Sigmoid colon (tissue), 4 donors: ENCODE results near the gene FGB.

Experiments used
- CTCF ChIP-seq, 4 experiments: fragments of 450-650 bp in 3 of 4; fragments of 200-600 bp in 1 of 4; IDR thresholded peaks; one replicate each; pipeline ENCODE4 v1.5.1; 2016 to 2019; ENCODE audit warnings: antibody characterized with exemption in 4 of 4, mild to moderate bottlenecking in 3 of 4, moderate library complexity in 2 of 4
- EP300 ChIP-seq, 4 donors: sonication (generic); formaldehyde crosslinking; IDR thresholded peaks; one replicate each; pipeline ENCODE4 v1.6.1; 2017; ENCODE audit warnings: antibody characterized with exemption in 4 of 4
- POLR2A ChIP-seq, 2 donors: fragments of 450-650 bp; IDR thresholded peaks; one replicate each; pipeline ENCODE4 v1.6.1; 2016; ENCODE audit warnings: antibody characterized with exemption in 2 of 2, mild to moderate bottlenecking in 2 of 2, moderate library complexity in 2 of 2
- POLR2AphosphoS5 ChIP-seq, 4 donors: sonication (generic); formaldehyde crosslinking; IDR thresholded peaks; one replicate each; pipeline ENCODE4 v1.6.1; 2017; ENCODE audit warnings: antibody characterized with exemption in 4 of 4

- TF ChIP-seq POLR2A (IDR thresholded peaks at IDR 0.05), result no peak
- TF ChIP-seq POLR2AphosphoS5 (IDR thresholded peaks at IDR 0.05), result no peak
- TF ChIP-seq CTCF (IDR thresholded peaks at IDR 0.05), result no peak
- TF ChIP-seq EP300 (IDR thresholded peaks at IDR 0.05), result no peak
Measured at GRCh38 chr4:154588198-154588597, 25.4 kb downstream of the FGB start.
